Astrocyte (in vitro differentiated cells and primary cell): Measurements from ENCODE around the gene DCAF5. TPM values are rescaled to one million over a fixed set of nuclear protein-coding genes. Genes with fewer than 3 reads are reported as not detected.
"Not testable (repeated sequence)": the region's sequence is repeated elsewhere in the genome, so short reads cannot be mapped to it uniquely, and the experiment has no call there.

Experiments used
- DNase-seq: peaks from one replicate; pipeline ENCODE4 v3.0.0-alpha.2; 2010; ENCODE audit warnings: low read depth
- FAIRE-seq: peaks from 2 replicates; lab custom pipeline; 2011; peaks lifted over from hg19 to GRCh38; lab: Jason Lieb, UNC
- H2AFZ ChIP-seq: 2 replicates; pipeline ENCODE4 v1.6.0; 2012; ENCODE audit warnings: low read depth, low read length, inconsistent platforms
- H3K27ac ChIP-seq: 2 replicates; pipeline ENCODE4 v1.5.1; 2011; ENCODE audit warnings: low read depth, low read length, inconsistent platforms
- H3K27me3 ChIP-seq: 2 replicates; pipeline ENCODE4 v1.6.0; 2011; ENCODE audit warnings: low read length, inconsistent platforms; ENCODE audit not compliant: insufficient read depth
- H3K36me3 ChIP-seq: 2 replicates; pipeline ENCODE4 v1.5.1; 2011; ENCODE audit warnings: low read length, inconsistent platforms; ENCODE audit not compliant: insufficient read depth
- H3K4me1 ChIP-seq: 2 replicates; pipeline ENCODE4 v1.5.1; 2011; ENCODE audit warnings: low read length, inconsistent platforms; ENCODE audit not compliant: insufficient read depth
- H3K4me2 ChIP-seq: 2 replicates; pipeline ENCODE4 v1.6.0; 2012; ENCODE audit warnings: low read length, inconsistent platforms
- H3K4me3 ChIP-seq: 2 replicates; pipeline ENCODE4 v1.5.1; 2011; ENCODE audit warnings: low read depth, mild to moderate bottlenecking, low read length, inconsistent platforms; ENCODE audit not compliant: insufficient read depth
- H3K79me2 ChIP-seq: 2 replicates; pipeline ENCODE4 v1.6.0; 2012; ENCODE audit warnings: mild to moderate bottlenecking, low read length, inconsistent platforms; ENCODE audit not compliant: insufficient read depth
- H3K9ac ChIP-seq: 2 replicates; pipeline ENCODE4 v1.6.0; 2012; ENCODE audit warnings: mild to moderate bottlenecking, low read length, inconsistent platforms
- H3K9me3 ChIP-seq: 2 replicates; pipeline ENCODE4 v1.5.1; 2012; ENCODE audit warnings: low read depth, mild to moderate bottlenecking, low read length, inconsistent platforms; ENCODE audit not compliant: insufficient read depth
- H4K20me1 ChIP-seq: 2 replicates; pipeline ENCODE4 v1.6.0; 2012; ENCODE audit warnings: low read length, inconsistent platforms; ENCODE audit not compliant: insufficient read depth
- H3K27ac Mint-ChIP-seq: one replicate; pipeline ENCODE4 v1.8.0; 2021; ENCODE audit warnings: mild to moderate bottlenecking, mixed read lengths; ENCODE audit not compliant: unreplicated experiment
- H3K27me3 Mint-ChIP-seq: one replicate; pipeline ENCODE4 v1.8.0; 2021; ENCODE audit warnings: low read depth, mixed read lengths; ENCODE audit not compliant: unreplicated experiment
- H3K36me3 Mint-ChIP-seq: one replicate; pipeline ENCODE4 v1.8.0; 2021; ENCODE audit warnings: low read depth, mixed read lengths; ENCODE audit not compliant: unreplicated experiment
- H3K4me1 Mint-ChIP-seq: one replicate; pipeline ENCODE4 v1.8.0; 2021; ENCODE audit warnings: low read depth, mixed read lengths; ENCODE audit not compliant: unreplicated experiment
- H3K4me3 Mint-ChIP-seq: one replicate; pipeline ENCODE4 v1.8.0; 2021; ENCODE audit warnings: mild to moderate bottlenecking, moderate library complexity, mixed read lengths; ENCODE audit not compliant: unreplicated experiment
- H3K9me3 Mint-ChIP-seq: one replicate; pipeline ENCODE4 v1.8.0; 2021; ENCODE audit warnings: mild to moderate bottlenecking, mixed read lengths; ENCODE audit not compliant: unreplicated experiment
- CTCF ChIP-seq: IDR thresholded peaks from 2 replicates; pipeline ENCODE4 v1.5.1; 2011; ENCODE audit warnings: low read depth, mild to moderate bottlenecking, inconsistent platforms, low read length, moderate library complexity; ENCODE audit not compliant: insufficient read depth
- EZH2 ChIP-seq: IDR thresholded peaks from 2 replicates; pipeline ENCODE4 v1.6.1; 2012; ENCODE audit warnings: mild to moderate bottlenecking, low read length, inconsistent platforms; ENCODE audit not compliant: insufficient read depth
- total RNA-seq: library from RNA; stranded (reverse); gene quantifications from 2 replicates; pipeline ENCODE4 v1.2.1, GENCODE V29; 2021

The DCAF5 gene
- total RNA-seq, 1 donor from 2014 or later: 54.6 TPM

- no peaks in the 10 kb centered on the region for H4K20me1 ChIP-seq
- no peak overlapping the region for H3K27ac Mint-ChIP-seq
- no peak for FAIRE-seq
- H3K4me2 ChIP-seq: no peak overlapping the region
- H3K9me3 ChIP-seq: no peaks in the 10 kb centered on the region
- no peak for DNase-seq
- H3K36me3 Mint-ChIP-seq: no peaks in the 10 kb centered on the region
- H3K36me3 ChIP-seq: no peaks in the 10 kb centered on the region
- TF ChIP-seq CTCF: no peak
- no peak for TF ChIP-seq EZH2
- no peaks in the 10 kb centered on the region for H3K4me1 ChIP-seq
- H3K27ac ChIP-seq: no peak overlapping the region
- no peaks in the 10 kb centered on the region for H3K27me3 ChIP-seq
- H3K27me3 Mint-ChIP-seq: peaks cover 9% of the 10 kb centered on the region
- H3K4me3 Mint-ChIP-seq: no peak overlapping the region
- peaks cover 1% of the 10 kb centered on the region for H3K4me1 Mint-ChIP-seq
- H3K9ac ChIP-seq: no peak overlapping the region
- H3K79me2 ChIP-seq: no peaks in the 10 kb centered on the region
- no peaks in the 10 kb centered on the region for H3K9me3 Mint-ChIP-seq
- no peak overlapping the region for H3K4me3 ChIP-seq
- no peak overlapping the region for H2AFZ ChIP-seq
Measured at GRCh38 chr14:69170839-69171238, 17.9 kb upstream of the DCAF5 start.

GRCh38 chr14:69165787-69166186, 12.9 kb upstream of the DCAF5 start:
- H3K4me3 ChIP-seq, H3K36me3 Mint-ChIP-seq, H3K4me2 ChIP-seq, H3K4me1 ChIP-seq, H3K9ac ChIP-seq, H3K9me3 Mint-ChIP-seq, H3K4me1 Mint-ChIP-seq, H3K79me2 ChIP-seq, H4K20me1 ChIP-seq, FAIRE-seq, H3K9me3 ChIP-seq, H3K27me3 Mint-ChIP-seq, DNase-seq, H3K36me3 ChIP-seq, H3K27ac ChIP-seq, H2AFZ ChIP-seq, H3K27me3 ChIP-seq, H3K27ac Mint-ChIP-seq: not testable (repeated sequence)
- peak overlapping the region; percentile 28 for H3K4me3 Mint-ChIP-seq

- no peak for DNase-seq
- Histone ChIP-seq H3K36me3 (no peaks in the 10 kb centered on the region), H3K27me3 (peaks cover 7% of the 10 kb centered on the region), H3K9me3 (no peaks in the 10 kb centered on the region), H2AFZ (no peak overlapping the region), H3K4me2 (no peak overlapping the region), H3K4me1 (no peaks in the 10 kb centered on the region), H3K27ac (no peak overlapping the region), H3K79me2 (no peaks in the 10 kb centered on the region), H4K20me1 (no peaks in the 10 kb centered on the region), H3K4me3 (no peak overlapping the region), H3K9ac (no peak overlapping the region)
- TF ChIP-seq EZH2 (no peak), CTCF (no peak)
- H3K27me3 Mint-ChIP-seq: peaks cover 1% of the 10 kb centered on the region
- H3K9me3 Mint-ChIP-seq: peaks cover 4% of the 10 kb centered on the region
- no peak overlapping the region for H3K4me3 Mint-ChIP-seq
- no peak overlapping the region for H3K27ac Mint-ChIP-seq
- H3K36me3 Mint-ChIP-seq: no peaks in the 10 kb centered on the region
- H3K4me1 Mint-ChIP-seq: no peaks in the 10 kb centered on the region
- no peak for FAIRE-seq
Measured at GRCh38 chr14:69161590-69161989, 8.7 kb upstream of the DCAF5 start.
